Activated CD4-positive, alpha-beta T cell treated with anti-CD3 and anti-CD28 coated beads for 1 hour (primary cell): ENCODE results near the gene CYTH2.

Experiments used
- DNase-seq: peaks from one replicate; pipeline ENCODE4 v3.0.0-alpha.2; 2020

Gene CYTH2

GRCh38 chr19:48496959-48497727 is 28.0 kb downstream of the CYTH2 start:
- no peak for DNase-seq

DNA sequence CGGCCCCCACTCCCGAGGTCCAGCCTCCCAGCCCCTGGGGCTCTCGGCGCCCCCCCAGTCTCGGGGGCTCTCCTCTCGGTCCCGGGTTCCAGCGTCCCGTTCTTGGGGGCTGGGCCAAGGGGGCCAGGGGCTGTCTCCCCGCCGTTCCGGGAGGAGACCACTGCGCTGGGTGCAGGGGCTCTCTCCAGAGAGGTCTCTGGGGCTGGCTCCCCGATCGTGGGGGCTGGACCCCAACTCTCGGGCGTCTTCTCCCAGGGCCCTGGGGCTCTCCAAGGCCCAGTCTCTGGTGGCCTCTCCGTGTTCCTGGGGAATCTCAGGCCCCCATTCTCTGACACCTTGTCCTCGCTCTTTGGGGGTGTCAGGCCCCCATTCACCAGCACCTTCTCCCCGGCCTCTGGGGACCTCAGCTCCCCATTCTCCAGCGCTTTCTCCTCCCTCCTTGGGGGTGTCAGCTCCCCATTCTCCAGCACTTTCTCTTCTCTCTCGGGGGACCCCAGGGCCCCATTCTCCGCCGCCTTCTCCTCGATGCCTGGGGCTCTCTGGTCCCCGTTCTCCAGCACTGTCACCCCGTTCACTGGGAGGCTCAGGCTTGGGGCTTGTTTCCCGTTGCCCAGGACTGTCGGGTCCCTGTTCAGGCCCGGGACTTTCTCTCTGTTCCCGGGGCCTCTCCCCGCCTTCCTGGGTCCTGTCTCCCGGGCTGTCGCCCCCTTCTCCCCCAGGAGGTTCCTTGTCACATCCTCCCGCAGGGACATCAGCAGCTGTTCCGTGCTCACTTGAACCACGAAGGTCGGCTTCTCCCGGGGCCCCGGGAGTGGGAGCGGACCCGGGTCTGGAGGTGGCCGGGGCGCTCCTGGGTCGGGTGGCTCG is 28.8 kb downstream of the CYTH2 start:
- DNase-seq, result no peak

GRCh38 chr19:48498595-48499311 is 29.6 kb downstream of the CYTH2 start:
- DNase-seq, result no peak

DNA sequence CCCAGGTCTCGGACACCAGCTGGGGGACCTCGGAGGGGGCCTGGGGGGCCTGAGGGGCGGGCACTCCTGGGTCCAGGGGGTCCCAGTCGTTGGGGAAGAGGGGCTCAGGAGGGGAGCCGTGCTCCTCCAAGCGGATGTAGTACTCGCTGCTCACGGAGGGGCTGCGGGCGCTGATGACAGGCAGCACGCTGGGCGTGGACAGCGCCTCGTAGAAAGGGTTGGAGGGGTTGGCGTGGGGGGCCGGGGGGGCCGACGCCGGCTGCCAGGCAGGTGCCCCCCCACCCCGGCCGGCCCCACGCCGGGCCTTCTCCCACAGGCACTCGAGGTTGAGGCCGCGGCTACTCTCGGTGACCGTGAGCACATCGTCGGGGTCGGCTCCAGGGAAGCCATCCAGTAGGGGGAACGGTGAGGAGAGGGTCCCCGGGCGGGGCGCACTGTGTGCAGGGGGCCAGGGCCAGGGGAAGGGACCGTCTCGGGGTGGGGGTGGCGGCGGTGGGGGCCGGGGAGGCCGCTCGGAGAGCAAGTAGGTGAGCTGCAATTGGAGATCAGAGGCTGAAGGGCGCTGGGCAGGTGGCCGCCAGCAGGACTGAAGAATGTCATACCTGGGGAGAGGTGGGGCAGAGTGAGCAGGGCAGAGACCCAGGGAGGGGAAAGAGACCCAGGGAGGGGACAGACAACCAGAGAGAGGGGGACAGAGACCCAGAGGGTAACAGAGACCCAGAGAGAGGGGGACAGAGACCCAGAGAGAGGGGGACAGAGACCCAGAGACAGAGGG is 30.3 kb downstream of the CYTH2 start:
- no peak for DNase-seq

GRCh38 chr19:48500830-48501493 is 31.8 kb downstream of the CYTH2 start:
- no peak for DNase-seq

GRCh38 chr19:48501494-48502349 is 32.6 kb downstream of the CYTH2 start:
- peak; percentile 66 for DNase-seq

- DNase-seq, result no peak
These were observed 33.3 kb downstream of the CYTH2 start for GRCh38 chr19:48502350-48503018.

- no peak for DNase-seq
These were observed 37.1 kb downstream of the CYTH2 start for GRCh38 chr19:48506138-48506733.

- DNase-seq, result no peak
These were observed 38.8 kb downstream of the CYTH2 start for GRCh38 chr19:48507911-48508439.

DNA sequence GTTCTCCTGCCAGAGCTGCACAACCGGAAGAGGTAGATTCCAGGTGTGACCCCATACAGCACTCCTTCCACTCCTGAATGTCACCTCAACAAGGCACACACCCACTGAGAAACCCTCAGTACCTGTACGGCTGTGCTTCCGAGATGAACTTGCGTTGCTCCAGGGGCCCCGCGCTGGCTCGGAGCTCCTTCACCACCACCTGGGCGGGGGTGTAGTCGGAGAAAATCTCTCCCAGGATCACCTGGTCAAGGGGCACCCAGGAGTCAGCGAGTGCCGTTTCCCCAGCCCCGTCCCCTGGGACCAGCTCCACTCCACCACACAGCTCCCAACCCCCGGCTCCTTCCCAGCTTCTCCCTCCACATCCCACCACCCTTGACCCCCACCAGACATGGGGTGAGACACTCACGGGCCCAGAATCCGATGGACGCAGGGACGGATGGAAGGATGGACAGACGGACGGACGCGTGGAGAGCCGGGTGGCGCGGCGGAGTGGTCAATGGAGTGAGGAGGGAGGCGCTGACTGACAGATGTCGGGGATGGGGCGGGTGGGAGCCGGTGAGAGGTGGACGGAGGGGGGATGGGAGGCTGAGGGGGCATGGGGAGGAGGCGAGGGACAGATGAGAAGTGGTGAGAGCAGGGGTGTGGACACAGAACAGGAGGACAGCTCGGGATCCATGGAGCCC is 39.7 kb downstream of the CYTH2 start:
- no peak for DNase-seq

DNA sequence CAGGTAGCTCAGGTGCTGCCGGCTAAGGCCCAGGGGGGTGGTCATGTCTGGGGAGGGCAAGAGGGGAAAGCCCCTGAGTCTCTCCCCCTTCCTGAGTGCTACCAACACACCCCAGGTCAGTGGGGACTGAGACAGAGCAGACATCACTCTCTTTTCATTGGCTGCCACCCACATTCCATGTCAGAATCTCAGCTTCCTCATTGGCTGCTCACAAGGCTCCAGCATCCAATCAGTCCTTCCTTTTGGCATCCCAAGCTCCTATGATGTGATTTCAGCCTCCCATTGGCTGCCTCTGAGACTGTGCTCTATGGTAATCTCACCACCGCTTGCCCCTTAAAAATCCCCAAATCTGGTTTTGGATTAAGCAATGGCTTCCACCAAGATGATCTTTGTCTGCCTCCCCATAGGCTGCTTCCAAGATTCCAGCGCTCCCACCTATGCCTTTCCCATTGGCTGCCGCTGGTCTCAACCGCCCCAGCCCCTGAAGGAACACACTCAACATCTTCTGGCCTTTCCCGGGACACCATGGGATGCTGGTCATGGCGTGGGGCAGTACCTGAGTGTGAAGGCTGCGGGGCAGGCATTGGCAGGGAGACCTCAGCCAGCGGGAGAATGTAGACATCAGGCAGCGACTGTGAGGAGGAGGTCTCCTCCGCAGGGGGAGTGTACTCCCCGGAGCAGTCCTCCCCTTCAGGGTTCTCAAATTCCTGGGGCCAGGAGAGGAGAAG is 40.5 kb downstream of the CYTH2 start:
- no peak for DNase-seq

DNA sequence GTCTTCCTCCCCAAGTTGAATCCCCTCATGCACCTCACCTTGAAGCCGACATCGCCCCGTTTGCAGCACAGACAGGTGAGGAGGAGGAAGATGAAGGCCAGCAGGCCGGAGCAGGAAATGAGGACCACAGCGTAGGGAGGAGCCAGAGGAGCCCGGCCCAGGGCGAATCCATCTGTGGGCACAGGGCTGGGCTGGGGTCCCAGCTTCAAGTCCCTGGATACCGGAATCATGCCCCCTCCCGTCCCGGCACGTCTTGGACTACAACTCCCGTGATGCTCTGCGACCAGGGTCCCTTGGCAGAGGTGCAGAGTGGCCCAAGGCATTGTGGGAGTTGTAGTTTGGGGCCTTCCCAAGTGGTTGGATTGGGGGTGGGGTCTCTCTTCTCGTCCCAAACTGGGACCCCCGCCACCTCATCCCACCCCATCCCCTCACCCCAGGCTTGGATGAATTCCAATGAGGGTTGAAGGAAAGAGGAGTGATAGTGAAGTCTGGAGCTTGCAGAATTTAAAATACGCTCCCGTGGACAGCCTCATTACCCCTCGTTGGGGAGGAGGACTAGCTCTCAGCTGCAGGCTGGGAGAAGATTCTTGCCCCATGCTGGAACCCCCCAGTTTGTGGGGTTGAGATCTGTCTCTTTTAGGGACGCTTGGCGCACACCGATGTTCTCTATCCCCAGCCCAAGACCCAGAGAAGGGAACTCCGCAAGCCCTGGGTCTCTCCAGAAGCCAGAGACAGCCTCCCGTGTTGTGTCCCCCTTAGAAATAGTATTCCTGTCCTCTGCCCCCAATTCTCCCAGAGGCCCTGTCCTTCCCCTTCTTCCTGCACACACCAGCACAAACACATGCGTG is 41.5 kb downstream of the CYTH2 start:
- peak; percentile 69 for DNase-seq

DNA sequence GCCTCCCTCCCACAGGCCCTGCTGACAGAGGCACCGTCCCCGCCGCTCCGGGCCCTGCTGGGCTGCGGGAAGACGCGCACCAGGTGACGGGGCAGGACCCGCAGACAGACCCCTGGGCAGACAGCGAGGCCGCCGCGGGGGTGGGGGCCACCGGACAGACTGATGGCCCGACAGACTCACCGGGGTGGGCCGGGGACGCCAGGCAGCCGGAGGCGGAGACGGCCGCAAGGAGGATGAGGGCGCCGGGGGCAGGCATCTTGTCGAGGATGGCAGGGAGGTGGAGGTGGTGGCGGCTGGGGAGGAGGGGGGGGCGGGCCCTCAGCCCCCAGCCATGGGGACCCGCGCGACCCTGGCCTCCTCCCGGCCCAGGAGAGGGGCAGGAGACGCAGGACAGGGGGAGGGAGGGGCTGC is 42.2 kb downstream of the CYTH2 start:
- no peak for DNase-seq

DNA sequence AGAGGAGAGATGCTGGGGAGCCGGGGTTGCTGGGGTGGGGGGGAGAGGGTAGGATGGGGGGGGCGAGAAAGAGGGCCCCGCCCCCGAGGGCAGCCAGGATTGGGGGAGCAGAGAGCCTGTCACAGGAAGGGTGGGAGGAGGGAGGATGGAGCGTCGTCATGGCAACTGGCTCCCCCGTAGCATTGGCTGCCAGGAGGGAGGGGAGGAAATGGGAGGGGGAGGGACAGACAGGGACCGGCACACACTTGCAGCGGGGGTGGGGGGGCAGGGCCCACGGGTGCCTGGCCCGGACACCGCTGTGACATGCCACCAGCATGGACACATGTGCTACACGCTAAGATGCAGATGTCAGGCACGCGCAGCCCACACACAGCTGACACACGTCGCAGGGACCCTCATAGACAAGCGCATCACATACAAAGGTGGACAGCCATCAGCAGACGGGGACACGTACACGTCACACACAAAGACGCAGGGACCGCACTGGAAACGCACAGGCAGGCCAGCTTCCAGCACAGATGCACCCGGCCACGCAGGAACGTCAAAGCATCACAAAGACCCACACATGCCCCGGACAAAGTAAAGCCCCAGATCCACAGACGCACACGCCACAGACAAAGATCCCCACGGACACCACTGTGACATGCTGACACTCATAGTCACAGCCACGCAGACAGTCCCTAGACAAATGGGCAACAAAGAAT is 42.8 kb downstream of the CYTH2 start, which contains the start of gene LMTK3:
Gene LMTK3, minus strand, starts transcription at position 36 of the 704 bp plus-strand sequence. CDS start 259 bp downstream, outside the sequence.
- peak; percentile 67 for DNase-seq

DNA sequence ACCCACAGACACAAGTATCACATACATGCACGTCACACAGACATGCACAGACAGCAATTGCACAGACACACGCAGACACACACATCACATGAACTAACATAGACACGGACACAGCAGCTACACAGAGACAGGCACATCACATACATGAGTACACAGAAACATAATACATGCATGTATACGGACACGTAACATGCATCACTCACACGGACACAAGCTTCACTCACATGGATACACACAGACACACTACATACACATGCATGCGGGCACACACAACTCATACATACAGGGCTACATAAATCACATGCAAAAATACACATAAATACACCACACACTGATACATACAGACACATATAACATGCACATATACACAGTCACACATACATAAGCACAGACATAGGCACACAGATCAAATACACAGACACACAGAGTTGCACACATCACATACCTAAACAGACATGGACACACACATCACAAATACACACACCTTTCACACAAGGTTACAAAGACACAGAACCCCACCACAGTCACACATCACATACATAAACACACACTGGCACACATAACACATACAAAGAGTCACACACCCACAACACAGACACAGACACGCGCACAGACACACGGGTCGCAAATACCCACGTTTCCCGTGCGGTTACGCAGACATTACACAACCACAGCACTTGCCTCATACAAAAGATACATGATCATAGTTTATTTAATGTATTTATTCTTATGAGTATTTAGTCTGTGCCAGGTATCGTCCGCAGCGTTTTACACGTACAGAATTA is 43.5 kb downstream of the CYTH2 start:
- no peak for DNase-seq
